Neural cell (in vitro differentiated cells): ENCODE data around the gene WSB1.

Experiments
- CTCF ChIP-seq: fragments of 450-650 bp; IDR thresholded peaks from 2 replicates; pipeline ENCODE4 v1.5.1; 2014; ENCODE audit warnings: antibody characterized with exemption, mild to moderate bottlenecking, moderate library complexity; ENCODE audit not compliant: poor library complexity, severe bottlenecking
- EP300 ChIP-seq: fragments of 450-650 bp; conservative IDR thresholded peaks from 2 replicates; pipeline ENCODE4 v1.6.1; 2014; ENCODE audit warnings: antibody characterized with exemption, mild to moderate bottlenecking, moderate library complexity; ENCODE audit not compliant: poor library complexity, severe bottlenecking
- EZH2 ChIP-seq: fragments of 200-600, 300-800 bp; shearing (Covaris generic), sonication (generic); IDR thresholded peaks from 2 replicates; pipeline ENCODE4 v1.6.1; 2014; ENCODE audit warnings: antibody characterized with exemption, low read length, borderline replicate concordance, mild to moderate bottlenecking; ENCODE audit not compliant: insufficient read depth, poor library complexity, severe bottlenecking
- POLR2AphosphoS5 ChIP-seq: IDR thresholded peaks from 2 replicates; pipeline ENCODE4 v1.6.1; 2012
- TAF1 ChIP-seq: IDR thresholded peaks from 2 replicates; pipeline ENCODE4 v1.6.1; 2012; ENCODE audit warnings: low read depth

- TF ChIP-seq CTCF (no peak), POLR2AphosphoS5 (no peak), EZH2 (no peak), EP300 (no peak), TAF1 (no peak)
Observed at GRCh38 chr17:27349540-27350021, 55.7 kb downstream of the WSB1 start.
